Measurements from ENCODE around the gene SMCO4. TPM values are rescaled to one million over a fixed set of nuclear protein-coding genes. Genes with fewer than 3 reads are reported as not detected.

SMCO4 gene
- total RNA-seq, 1 donor from 2014 or later, result 43.4 TPM

DNA sequence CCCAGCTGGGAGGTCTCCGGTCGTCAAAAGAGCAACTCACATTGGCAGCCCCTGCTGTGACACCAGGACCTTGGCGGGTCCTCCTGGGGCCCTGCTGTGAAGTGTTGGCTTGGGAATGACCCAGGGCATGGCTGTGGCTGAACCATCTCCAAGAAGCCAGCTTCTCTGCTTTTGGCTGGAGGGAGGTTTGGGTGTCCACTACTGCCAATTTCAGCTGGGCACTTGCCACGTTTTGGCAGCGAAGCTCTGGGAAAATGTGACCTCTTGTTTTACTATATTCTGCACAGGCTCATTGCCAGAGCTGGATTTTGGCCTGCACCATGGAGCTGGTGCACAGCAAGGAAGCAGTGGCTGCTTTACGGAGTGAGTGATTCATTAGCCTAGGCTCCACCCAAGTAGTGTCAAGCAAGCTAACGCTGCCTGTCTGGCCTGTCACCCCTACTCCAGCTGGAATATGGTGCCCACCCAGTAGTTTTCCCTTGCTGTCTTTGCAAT lies 24.3 kb upstream of the SMCO4 start:
- DNase-seq, result peak; percentile 85
- intact Hi-C loops (cut with DNase I), result no loop called here
- peak; percentile 94 for ATAC-seq (ENCODE audit: poor library complexity)

DNA sequence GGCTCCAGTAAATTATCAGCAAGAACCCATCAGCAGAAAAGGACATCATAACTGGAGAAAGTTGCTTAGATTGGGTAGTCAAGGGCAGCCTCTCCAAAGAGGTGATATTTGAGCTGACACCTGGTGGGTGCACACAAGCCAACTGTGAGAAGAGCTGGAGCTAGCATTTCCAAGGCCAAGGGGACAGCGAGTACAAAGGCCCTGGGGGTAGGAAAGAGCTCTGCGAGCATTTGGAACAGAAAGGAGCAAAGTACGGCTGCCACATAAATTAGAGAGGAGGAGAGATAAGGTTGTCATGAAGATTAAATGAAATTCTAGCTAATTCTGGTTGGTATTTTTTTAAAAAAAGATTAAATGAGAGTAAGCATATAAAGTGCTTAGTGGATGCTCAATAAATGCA lies 21.7 kb upstream of the SMCO4 start:
- intact Hi-C loops (cut with DNase I), result no loop called here
- DNase-seq, result no peak
- no peak for ATAC-seq (ENCODE audit: poor library complexity)

- ATAC-seq (ENCODE audit: poor library complexity) (no peak), DNase-seq (no peak)
- intact Hi-C loops (cut with DNase I), result no loop called here
Observed at GRCh38 chr11:93563857-93564256, 20.7 kb upstream of the SMCO4 start.

DNA sequence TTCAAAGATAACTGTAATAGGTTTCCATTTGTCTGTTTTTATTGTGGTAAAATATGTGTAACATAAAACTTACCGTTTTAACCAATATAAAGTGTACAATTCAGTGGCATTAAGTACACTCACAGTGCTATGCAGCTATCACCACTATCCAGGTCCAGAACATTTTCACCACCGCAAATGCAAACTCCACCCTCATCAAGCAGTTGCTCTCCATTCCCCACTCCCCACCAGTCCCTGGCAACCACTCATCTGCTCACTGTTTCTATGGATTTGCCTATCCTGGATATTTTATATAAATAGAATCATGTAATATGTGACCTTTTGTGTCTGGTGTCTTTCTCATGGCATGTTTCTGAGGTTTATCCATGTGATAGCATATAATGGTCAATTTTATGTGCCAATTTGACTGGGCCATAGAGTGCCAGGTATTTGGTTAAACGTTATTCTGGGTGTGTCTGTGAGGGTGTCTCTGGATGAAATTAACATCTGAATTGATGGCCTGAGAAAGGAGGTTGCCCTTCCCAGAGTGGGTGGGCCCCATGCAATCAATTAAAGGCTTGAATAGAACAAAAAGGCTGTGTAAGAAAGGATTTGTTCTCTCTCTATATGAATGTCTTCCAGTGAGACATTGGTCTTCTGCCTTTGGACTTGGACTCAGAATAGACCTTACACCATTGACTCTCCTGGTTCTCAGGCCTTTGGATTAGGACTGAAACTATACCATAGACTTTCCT lies 17.2 kb upstream of the SMCO4 start:
- intact Hi-C loops (cut with DNase I), result no loop called here
- ATAC-seq (ENCODE audit: poor library complexity), result no peak
- no peak for DNase-seq

- ATAC-seq (ENCODE audit: poor library complexity) (no peak), DNase-seq (no peak)
- intact Hi-C loops (cut with DNase I), result no loop called here
Observed at GRCh38 chr11:93559681-93560080, 16.5 kb upstream of the SMCO4 start.

DNA sequence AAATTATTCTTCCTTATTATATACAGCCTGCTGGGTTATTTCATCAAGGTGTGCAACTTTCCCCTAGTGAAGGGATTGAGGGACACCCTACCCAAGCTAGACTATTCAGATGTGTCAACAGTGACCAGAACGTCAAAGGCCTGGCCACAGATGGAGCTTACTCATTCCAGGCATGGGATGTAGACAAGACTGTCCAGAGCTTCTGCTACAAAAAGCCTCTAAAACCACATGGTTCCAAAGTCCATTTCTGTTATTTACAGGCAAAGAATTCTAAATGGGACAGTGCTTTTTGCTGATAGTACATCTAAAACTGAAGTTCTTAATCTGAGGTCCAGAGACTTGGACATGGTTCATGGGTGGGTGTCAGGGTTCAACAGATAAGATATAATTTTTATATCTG lies 9.7 kb upstream of the SMCO4 start:
- intact Hi-C loops (cut with DNase I), result no loop called here
- no peak for ATAC-seq (ENCODE audit: poor library complexity)
- DNase-seq, result no peak

DNA sequence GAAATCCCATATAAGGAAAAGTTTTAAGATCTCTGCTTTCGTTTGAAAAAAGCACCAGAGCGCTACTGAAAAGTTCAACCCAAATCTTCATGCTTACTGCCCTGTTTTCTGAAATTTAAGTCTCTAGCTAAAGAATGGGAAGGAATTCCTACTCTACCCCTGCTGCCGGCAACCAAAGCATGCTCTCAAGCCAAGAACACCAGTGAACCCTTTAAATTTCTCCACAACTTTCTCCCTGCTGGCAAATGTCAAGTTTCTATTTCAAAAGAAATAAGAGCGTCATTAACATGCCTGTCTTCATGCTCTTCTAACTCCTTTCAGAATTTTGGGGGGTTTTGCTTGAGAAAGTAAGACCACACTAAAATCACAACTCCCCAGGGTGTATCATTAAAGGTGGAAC lies 6.8 kb upstream of the SMCO4 start:
- intact Hi-C loops (cut with DNase I), result loop anchor here (10.0 kb wide), 1 partner anchor 105 kb away; no protein-coding TSS in a partner anchor
- ATAC-seq (ENCODE audit: poor library complexity) (no peak), DNase-seq (no peak)

DNA sequence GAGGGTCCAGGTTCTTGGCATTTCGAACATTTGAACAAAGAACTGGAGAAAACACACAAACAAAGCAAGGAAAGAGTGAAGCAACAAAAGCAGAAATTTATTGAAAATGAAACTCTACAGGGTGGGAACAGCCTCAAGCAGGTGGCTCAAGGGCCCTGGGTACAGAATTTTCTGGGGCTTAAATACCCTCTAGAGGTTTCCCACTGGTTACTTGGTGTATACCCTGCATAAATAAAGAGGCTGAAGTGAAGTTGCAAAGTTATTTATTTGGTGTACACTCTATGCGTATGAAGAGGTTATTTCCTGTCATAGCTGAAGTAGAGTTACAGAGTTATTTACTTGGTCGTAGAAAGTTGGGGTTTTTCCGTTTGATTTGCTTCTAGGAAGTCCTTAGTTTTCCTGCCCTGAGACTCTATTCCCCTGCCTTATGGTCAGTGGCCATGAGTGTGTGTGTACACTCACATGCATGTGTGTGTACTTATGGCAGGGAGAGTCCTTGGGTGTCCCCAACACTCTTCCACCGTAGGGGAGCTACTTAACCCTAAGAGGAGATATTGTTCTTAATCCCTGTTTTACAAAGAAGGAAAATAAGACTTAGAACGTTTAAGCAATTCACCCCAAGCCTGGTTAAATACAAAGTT lies 5.6 kb upstream of the SMCO4 start:
- no peak for ATAC-seq (ENCODE audit: poor library complexity)
- intact Hi-C loops (cut with DNase I), result loop anchor here (10.0 kb wide), 1 partner anchor 106 kb away; no protein-coding TSS in a partner anchor
- DNase-seq, result no peak

- ATAC-seq (ENCODE audit: poor library complexity) (no peak), DNase-seq (no peak)
- intact Hi-C loops (cut with DNase I), result loop anchor here (10.0 kb wide), 1 partner anchor 107 kb away; no protein-coding TSS in a partner anchor
Observed at GRCh38 chr11:93547773-93548172, 4.6 kb upstream of the SMCO4 start.

DNA sequence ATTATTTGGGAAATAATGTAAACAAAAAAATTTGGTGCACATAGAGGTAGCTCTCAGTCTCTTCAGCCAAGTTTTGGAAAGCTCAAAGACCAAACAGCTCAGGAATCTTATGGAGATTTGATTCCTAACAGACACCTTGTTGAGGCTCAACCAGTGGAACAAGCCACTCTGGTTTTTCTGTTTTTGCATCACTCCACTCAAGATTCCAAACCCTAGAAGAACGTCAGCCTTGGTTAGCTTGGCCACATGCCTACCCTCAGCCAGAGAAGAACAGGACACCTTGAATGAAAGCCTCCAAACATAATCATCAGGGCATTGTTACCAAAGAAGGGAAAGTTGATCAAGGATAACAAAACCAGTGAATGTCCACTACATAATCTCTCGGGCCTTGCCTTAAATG lies 3.8 kb upstream of the SMCO4 start:
- ATAC-seq (ENCODE audit: poor library complexity) (no peak), DNase-seq (no peak)
- intact Hi-C loops (cut with DNase I), result loop anchor here (10.0 kb wide), 1 partner anchor 108 kb away; no protein-coding TSS in a partner anchor

DNA sequence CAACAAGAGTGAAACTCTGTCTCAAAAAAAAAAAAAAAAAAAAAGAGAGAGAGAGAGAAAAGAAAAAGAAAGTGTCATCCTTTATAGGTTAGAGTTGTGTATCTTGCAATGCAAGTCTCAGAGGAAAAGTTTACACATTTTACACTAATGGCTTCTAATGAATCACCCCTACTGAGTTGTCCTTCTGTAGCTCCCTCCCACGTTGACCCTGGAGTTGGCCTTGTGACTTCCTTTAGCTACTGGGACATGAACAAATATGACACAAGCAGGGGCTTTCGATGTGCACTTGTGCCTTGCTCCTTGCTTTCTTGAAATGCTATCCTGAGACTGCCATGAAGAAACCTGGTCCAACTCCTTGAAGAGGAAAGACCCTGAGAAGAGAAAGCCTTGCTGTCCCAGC lies 2.4 kb upstream of the SMCO4 start:
- no peak for ATAC-seq (ENCODE audit: poor library complexity)
- intact Hi-C loops (cut with DNase I), result loop anchor here (10.0 kb wide), 1 partner anchor 109 kb away; no protein-coding TSS in a partner anchor

DNA sequence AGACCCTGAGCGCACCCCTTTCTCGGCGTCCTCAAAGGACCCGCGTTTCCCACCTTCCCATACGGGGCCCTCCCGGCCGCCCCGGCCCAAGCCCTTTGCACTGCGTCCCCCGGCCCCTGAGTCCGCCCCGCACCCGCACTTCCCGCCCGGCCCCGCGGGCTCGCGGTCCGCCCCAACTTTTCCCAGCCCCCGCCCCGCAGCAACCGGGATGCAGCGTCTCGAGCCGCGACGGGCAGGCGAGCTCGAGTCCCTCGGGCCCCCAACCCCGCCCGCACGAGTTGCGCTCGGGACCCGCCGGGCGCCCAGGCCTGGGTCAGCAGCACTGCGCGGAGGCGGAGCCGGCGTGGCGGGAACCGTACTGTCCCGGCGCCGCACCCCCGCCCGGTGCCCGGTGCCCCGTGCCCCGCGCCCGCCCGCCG lies 371 bp downstream of the SMCO4 start:
- DNase-seq, result no peak
- ATAC-seq (ENCODE audit: poor library complexity), result peak; percentile 61
- intact Hi-C loops (cut with DNase I), result loop anchor here (2.0 to 10.0 kb wide), 2 partner anchors 112 to 308 kb away; no protein-coding TSS in a partner anchor

More for the DNA sequence above, 2.4 kb upstream of the SMCO4 start:
- DNase-seq, result no peak

- DNase-seq (peak; percentile 55), ATAC-seq (ENCODE audit: poor library complexity) (peak; percentile 61)
- intact Hi-C loops (cut with DNase I), result loop anchor here (2.0 to 10.0 kb wide), 2 partner anchors 113 to 307 kb away; no protein-coding TSS in a partner anchor
Observed at GRCh38 chr11:93541884-93542810, 1.0 kb downstream of the SMCO4 start.

DNA sequence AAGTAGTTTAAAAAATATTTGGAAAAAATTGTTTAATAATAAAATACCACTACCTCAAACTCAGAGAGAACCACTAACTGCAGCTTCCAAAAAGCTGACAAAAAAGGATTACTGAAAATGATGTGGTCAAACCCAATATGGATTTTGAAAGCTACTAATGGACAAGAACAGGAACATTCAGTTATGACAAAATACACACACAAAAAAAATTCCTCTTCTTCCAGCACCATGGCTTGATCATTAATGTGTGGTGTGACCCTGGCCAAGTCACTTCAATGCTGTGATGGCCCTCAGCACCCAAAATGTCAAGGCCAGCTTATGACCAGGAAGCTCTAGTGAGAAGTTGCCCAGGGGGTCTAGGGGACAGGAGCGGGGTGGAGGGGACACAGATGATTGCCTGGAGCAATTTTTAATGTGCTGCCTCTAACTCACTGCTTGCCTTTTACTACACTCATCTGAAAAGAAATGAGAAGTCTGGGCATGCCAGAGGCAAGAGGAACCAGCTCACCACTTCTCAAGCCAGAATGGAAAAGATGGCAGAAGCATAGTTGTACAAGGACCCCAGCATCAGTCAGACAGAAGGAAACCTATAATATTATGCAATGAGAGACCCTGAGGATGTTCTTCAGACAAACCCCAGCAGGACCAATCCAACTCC lies 2.2 kb downstream of the SMCO4 start:
- ATAC-seq (ENCODE audit: poor library complexity), result no peak
- intact Hi-C loops (cut with DNase I), result loop anchor here (10.0 kb wide), 1 partner anchor 114 kb away; no protein-coding TSS in a partner anchor

GRCh38 chr11:93540337-93540736 lies 2.9 kb downstream of the SMCO4 start:
- DNase-seq, result no peak
- ATAC-seq (ENCODE audit: poor library complexity), result no peak
- intact Hi-C loops (cut with DNase I), result loop anchor here (10.0 kb wide), 1 partner anchor 114 kb away; no protein-coding TSS in a partner anchor

More for the DNA sequence above, 2.2 kb downstream of the SMCO4 start:
- no peak for DNase-seq

GRCh38 chr11:93537767-93538261 lies 5.4 kb downstream of the SMCO4 start:
- intact Hi-C loops (cut with DNase I), result no loop called here
- peak; percentile 31 for ATAC-seq (ENCODE audit: poor library complexity)
- peak; percentile 55 for DNase-seq

GRCh38 chr11:93537049-93537448 lies 6.1 kb downstream of the SMCO4 start:
- intact Hi-C loops (cut with DNase I), result no loop called here
- DNase-seq, result peak; percentile 75
- ATAC-seq (ENCODE audit: poor library complexity), result peak; percentile 89
